22Rv1 (cell line): Measurements from ENCODE around the gene WNK1.

Experiments
- ZFX ChIP-seq: fragments of 450-650 bp; IDR thresholded peaks from 2 replicates; pipeline ENCODE4 v1.6.1; 2017; ENCODE audit warnings: antibody characterized with exemption, borderline replicate concordance
- TF ChIP-seq, protein P1 (sequence below): fragments of 450-650 bp; IDR thresholded peaks from 2 replicates; pipeline ENCODE4 v1.5.1; 2017; ENCODE audit warnings: mild to moderate bottlenecking

DNA sequence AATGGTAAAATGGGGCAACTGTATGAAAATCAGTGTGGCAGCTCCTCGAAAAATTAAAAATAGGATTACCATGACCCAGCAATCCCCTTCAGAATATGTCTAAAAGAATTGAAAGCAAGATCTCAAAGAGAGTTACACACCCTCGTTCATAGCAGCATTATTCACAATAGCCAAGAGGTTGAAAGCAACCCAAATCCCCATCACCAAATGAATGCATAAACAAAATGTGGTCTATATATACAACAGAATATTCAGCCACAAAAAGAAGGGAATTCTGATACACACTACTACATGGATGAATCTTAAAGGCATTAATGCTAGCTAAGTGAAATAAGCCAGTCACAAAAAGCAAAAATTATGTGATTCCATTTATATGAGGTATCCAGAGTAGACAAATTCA, 169.9 kb downstream of the WNK1 start:
- TF ChIP-seq, protein P1, sequence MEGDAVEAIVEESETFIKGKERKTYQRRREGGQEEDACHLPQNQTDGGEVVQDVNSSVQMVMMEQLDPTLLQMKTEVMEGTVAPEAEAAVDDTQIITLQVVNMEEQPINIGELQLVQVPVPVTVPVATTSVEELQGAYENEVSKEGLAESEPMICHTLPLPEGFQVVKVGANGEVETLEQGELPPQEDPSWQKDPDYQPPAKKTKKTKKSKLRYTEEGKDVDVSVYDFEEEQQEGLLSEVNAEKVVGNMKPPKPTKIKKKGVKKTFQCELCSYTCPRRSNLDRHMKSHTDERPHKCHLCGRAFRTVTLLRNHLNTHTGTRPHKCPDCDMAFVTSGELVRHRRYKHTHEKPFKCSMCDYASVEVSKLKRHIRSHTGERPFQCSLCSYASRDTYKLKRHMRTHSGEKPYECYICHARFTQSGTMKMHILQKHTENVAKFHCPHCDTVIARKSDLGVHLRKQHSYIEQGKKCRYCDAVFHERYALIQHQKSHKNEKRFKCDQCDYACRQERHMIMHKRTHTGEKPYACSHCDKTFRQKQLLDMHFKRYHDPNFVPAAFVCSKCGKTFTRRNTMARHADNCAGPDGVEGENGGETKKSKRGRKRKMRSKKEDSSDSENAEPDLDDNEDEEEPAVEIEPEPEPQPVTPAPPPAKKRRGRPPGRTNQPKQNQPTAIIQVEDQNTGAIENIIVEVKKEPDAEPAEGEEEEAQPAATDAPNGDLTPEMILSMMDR = no peak
- no peak for TF ChIP-seq ZFX
